ENCODE results near the gene NFATC4.
"Not testable (repeated sequence)": the region's sequence is repeated elsewhere in the genome, so short reads cannot be mapped to it uniquely, and the experiment has no call there.

NFATC4 gene

DNA sequence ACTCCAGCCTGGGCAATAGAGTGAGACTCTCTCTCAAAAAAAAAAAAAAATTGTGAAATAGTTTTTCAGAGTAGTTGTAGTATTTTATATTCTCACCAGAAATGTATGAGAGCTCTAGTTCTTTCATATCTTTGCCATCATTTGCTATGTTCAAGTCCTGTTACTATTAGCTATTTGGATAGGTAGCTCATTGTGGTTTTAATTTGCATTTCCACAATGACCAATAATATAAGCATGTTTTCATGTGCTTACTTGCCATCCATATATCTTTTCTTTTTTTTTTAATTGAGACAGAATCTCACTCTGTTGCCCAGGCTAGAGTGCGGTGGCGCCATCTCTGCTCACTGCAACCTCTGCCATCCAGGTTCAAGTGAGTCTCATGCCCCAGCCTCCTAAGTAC, 19.8 kb upstream of the NFATC4 start:
- no peak for TF ChIP-seq CTCF (IDR thresholded peaks at IDR 0.05; ENCODE audit: control insufficient read depth, extremely low read depth, insufficient read depth)
- DNase-seq (ENCODE audit: low read depth) = no peak
- H3K4me3 ChIP-seq (ENCODE audit: low read depth, low read length) = no peak overlapping the region

DNA sequence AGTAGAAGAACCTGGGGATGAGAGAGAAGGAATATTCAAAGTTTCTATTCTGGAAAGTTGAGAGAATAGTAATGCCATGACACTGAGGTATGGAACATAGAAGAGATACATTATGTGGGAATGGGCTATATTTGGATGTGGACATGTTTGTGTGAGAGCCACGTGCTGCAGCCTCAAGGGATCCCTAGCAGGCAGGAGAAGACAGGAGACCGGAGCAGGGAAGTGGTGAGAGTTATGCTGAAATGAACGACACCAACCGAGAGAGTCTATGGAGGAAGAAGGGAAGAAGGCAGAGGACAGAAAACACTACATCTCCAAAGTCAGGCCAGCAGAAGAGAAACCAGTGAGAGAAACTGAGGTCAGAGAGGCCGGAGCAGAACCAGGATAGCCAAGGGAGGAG, 18.2 kb upstream of the NFATC4 start:
- DNase-seq (ENCODE audit: low read depth) = no peak
- H3K4me3 ChIP-seq (ENCODE audit: low read depth, low read length) = no peak overlapping the region
- TF ChIP-seq CTCF (IDR thresholded peaks at IDR 0.05; ENCODE audit: control insufficient read depth, extremely low read depth, insufficient read depth) = no peak

DNA sequence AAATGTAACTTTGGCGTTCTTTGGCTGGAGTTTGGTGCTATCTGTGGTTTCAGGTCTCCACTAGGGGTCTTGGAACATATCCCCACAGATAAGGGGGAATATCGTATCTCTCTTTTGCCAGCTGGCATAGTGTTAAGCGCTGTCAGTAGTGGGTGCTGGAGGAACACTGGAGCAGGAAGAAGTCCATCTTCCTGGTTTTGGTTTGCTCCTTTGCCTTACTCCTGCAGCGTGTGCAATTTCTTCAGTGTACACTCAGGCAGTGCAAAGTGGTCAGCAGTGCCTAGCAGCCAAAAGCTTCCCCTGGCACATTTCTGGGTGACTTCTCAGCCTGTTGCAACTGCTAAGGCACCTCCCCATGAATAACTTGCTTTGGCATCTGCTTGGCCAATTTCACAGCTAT, 16.5 kb upstream of the NFATC4 start:
- TF ChIP-seq CTCF (IDR thresholded peaks at IDR 0.05; ENCODE audit: control insufficient read depth, extremely low read depth, insufficient read depth) = no peak
- DNase-seq (ENCODE audit: low read depth) = no peak
- no peak overlapping the region for H3K4me3 ChIP-seq (ENCODE audit: low read depth, low read length)

DNA sequence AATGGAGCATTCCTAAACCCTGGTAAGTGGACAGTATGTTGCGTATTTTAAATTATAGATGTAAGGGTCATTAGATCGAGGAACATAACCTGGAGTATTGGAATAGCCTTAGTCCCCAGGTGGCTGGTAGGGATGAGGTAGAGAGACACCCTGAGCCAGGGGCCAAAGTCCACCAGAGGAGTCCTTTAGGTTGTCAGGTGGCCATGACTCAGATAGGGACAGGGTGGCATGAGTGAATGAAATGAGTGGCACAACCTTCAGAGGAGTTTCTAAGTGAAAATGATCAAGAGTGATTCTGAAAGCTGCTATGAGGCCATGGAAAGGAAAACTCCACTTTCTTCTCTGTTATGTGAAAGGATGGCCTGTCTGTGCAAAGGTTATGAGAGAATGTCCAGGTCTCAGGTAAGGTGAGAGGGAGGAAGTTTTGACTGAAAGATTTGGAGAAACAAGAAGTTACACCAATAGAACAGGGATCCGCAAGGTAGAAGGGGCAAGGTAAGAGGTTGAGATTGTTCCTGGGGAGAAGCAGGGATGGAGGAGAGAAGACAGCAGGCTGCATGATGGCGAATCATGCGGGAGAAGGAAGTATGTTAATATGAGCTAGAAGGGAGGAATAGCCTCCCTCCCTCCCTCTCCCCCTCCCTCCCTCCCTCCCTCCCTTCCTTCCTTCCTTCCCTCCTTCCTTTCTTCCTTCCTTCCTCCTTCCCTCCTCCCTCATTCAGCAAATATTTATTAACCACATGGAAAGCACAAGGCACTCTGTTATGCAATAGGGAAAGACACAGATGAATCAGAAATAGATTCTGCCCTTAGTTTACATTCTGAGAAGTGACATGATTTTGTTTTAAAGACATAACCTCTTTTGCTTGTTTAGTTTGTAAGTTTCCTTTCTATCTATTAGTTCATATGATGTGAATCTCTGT, 14.2 kb upstream of the NFATC4 start:
- no peak overlapping the region for H3K4me3 ChIP-seq (ENCODE audit: low read depth, low read length)
- no peak for TF ChIP-seq CTCF (IDR thresholded peaks at IDR 0.05; ENCODE audit: control insufficient read depth, extremely low read depth, insufficient read depth)
- no peak for DNase-seq (ENCODE audit: low read depth)

DNA sequence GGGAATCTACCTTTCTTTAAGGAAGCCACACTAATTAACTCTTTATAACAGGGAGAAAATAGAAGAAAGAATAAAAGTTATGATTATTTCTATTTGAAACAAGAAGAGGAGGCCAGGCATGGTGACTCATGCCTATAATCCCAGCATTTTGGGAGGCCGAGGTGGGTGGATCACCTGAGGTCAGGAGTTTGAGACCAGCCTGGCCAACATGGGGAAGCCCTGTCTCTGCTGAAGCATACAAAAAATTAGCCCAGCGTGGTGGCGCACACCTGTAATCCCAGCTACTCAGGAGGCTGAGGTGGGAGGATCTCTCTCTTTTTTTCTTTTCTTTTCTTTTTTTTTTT, 13.5 kb upstream of the NFATC4 start:
- not testable (repeated sequence) for DNase-seq (ENCODE audit: low read depth); H3K4me3 ChIP-seq (ENCODE audit: low read depth, low read length)

DNA sequence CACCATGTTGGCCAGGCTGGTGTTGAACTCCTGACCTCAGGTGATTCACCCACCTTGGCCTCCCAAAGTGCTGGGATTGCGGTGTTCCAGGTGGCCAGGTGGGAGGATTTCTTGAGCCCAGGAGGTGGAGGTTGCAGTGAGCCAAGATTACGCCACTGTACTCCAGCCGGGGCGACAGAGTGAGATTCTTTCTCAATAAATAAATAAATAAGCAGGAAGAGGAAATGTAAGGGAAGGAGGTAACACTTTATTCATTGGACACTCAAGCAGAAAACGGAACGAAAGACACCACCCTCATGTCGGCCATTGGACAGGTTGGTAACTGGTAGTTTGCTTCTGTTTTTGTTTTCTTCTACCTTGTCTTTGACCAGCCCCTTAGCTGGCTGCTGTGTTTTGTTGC, 13.0 kb upstream of the NFATC4 start:
- DNase-seq (ENCODE audit: low read depth) = no peak
- TF ChIP-seq CTCF (IDR thresholded peaks at IDR 0.05; ENCODE audit: control insufficient read depth, extremely low read depth, insufficient read depth) = no peak
- H3K4me3 ChIP-seq (ENCODE audit: low read depth, low read length) = no peak overlapping the region

- no peak overlapping the region for H3K4me3 ChIP-seq (ENCODE audit: low read depth, low read length)
- DNase-seq (ENCODE audit: low read depth) = no peak
- TF ChIP-seq CTCF (IDR thresholded peaks at IDR 0.05; ENCODE audit: control insufficient read depth, extremely low read depth, insufficient read depth) = no peak
Observed at GRCh38 chr14:24356208-24356607, 11.8 kb upstream of the NFATC4 start.

Measured in LNCaP clone FGC (cell line).